IPS DF 6.9 (cell line): Measurements from ENCODE around the gene DLGAP3.

Experiments
- DNase-seq: peaks from one replicate; pipeline ENCODE4 v3.0.0-alpha.2; 2013; ENCODE audit warnings: low read depth, low spot score
- H3K27ac ChIP-seq: one replicate; pipeline ENCODE4 v1.5.1; 2013; ENCODE audit warnings: low read length, control low read depth
- H3K27me3 ChIP-seq: 2 replicates; pipeline ENCODE4 v1.6.1; 2013; ENCODE audit warnings: mild to moderate bottlenecking, low read length; ENCODE audit not compliant: control insufficient read depth, insufficient read depth
- H3K36me3 ChIP-seq: 2 replicates; pipeline ENCODE4 v1.6.1; 2013; ENCODE audit warnings: low read length; ENCODE audit not compliant: control insufficient read depth, insufficient read depth
- H3K4me1 ChIP-seq: 2 replicates; pipeline ENCODE4 v1.6.1; 2013; ENCODE audit warnings: low read length; ENCODE audit not compliant: control insufficient read depth, insufficient read depth
- H3K4me3 ChIP-seq: 2 replicates; pipeline ENCODE4 v1.5.1; 2013; ENCODE audit warnings: mild to moderate bottlenecking, low read length
- H3K9me3 ChIP-seq: 2 replicates; pipeline ENCODE4 v1.6.1; 2013; ENCODE audit warnings: low read length, inconsistent platforms; ENCODE audit not compliant: control insufficient read depth, insufficient read depth
- WGBS: extraction: QIAGEN DNeasy Blood & Tissue Kit; methylation state at CpG from one replicate; pipeline ENCODE4 v1.1.7; 2013; ENCODE audit warnings: mixed read lengths, missing lambda C conversion rate; ENCODE audit not compliant: insufficient read length, insufficient coverage; 5-methylcytosine and 5-hydroxymethylcytosine counted together

Gene DLGAP3

GRCh38 chr1:34889705-34890104, 39.7 kb downstream of the DLGAP3 start:
- WGBS = no CpG with 5 or more reads among the region's 4 CpGs
- no peaks in the 10 kb centered on the region for H3K9me3 ChIP-seq
- H3K4me3 ChIP-seq = no peak overlapping the region
- no peak overlapping the region for H3K27ac ChIP-seq
- no peaks in the 10 kb centered on the region for H3K36me3 ChIP-seq
- no peaks in the 10 kb centered on the region for H3K4me1 ChIP-seq
- H3K27me3 ChIP-seq = no peaks in the 10 kb centered on the region
- no peak for DNase-seq

GRCh38 chr1:34887593-34887992, 41.9 kb downstream of the DLGAP3 start:
- Histone ChIP-seq H3K27me3 (no peaks in the 10 kb centered on the region), H3K4me1 (no peaks in the 10 kb centered on the region), H3K9me3 (no peaks in the 10 kb centered on the region), H3K36me3 (no peaks in the 10 kb centered on the region), H3K27ac (no peak overlapping the region), H3K4me3 (no peak overlapping the region)
- WGBS = no CpG with 5 or more reads among the region's 4 CpGs
- no peak for DNase-seq

GRCh38 chr1:34885405-34886247, 43.8 kb downstream of the DLGAP3 start:
- no CpG with 5 or more reads among the region's 80 CpGs for WGBS
- peak; percentile 16 for DNase-seq

GRCh38 chr1:34884961-34885360, 44.5 kb downstream of the DLGAP3 start:
- H3K9me3 ChIP-seq = no peaks in the 10 kb centered on the region

More at GRCh38 chr1:34885405-34886247, 43.8 kb downstream of the DLGAP3 start:
- Histone ChIP-seq H3K36me3 (no peaks in the 10 kb centered on the region), H3K4me3 (peak overlapping the region; percentile 68; the same call in 1 of the 2 replicates), H3K4me1 (no peaks in the 10 kb centered on the region), H3K27ac (no peak overlapping the region), H3K9me3 (no peaks in the 10 kb centered on the region), H3K27me3 (no peaks in the 10 kb centered on the region)

GRCh38 chr1:34884536-34884935, 44.9 kb downstream of the DLGAP3 start:
- Histone ChIP-seq H3K27ac (no peak overlapping the region), H3K4me3 (no peak overlapping the region), H3K4me1 (no peaks in the 10 kb centered on the region), H3K36me3 (no peaks in the 10 kb centered on the region), H3K9me3 (no peaks in the 10 kb centered on the region), H3K27me3 (no peaks in the 10 kb centered on the region)
- DNase-seq = no peak
- no CpG with 5 or more reads among the region's 3 CpGs for WGBS

More at GRCh38 chr1:34884961-34885360, 44.5 kb downstream of the DLGAP3 start:
- no peaks in the 10 kb centered on the region for H3K27me3 ChIP-seq
- no peaks in the 10 kb centered on the region for H3K36me3 ChIP-seq
- WGBS = no CpG with 5 or more reads among the region's 19 CpGs
- no peak overlapping the region for H3K27ac ChIP-seq
- no peaks in the 10 kb centered on the region for H3K4me1 ChIP-seq
- DNase-seq = peak; percentile 33
- peak overlapping the region; percentile 68; the same call in 1 of the 2 replicates for H3K4me3 ChIP-seq

- Histone ChIP-seq H3K27ac (no peak overlapping the region), H3K27me3 (no peaks in the 10 kb centered on the region), H3K36me3 (no peaks in the 10 kb centered on the region), H3K9me3 (no peaks in the 10 kb centered on the region), H3K4me1 (no peaks in the 10 kb centered on the region), H3K4me3 (no peak overlapping the region)
- DNase-seq = no peak
- no CpG with 5 or more reads among the region's 9 CpGs for WGBS
Observed at GRCh38 chr1:34879230-34879629, 50.2 kb downstream of the DLGAP3 start.

- WGBS = no CpG with 5 or more reads among the region's 7 CpGs
- DNase-seq = no peak
- Histone ChIP-seq H3K4me1 (no peaks in the 10 kb centered on the region), H3K36me3 (no peaks in the 10 kb centered on the region), H3K27me3 (no peaks in the 10 kb centered on the region), H3K4me3 (no peak overlapping the region), H3K9me3 (no peaks in the 10 kb centered on the region), H3K27ac (no peak overlapping the region)
Observed at GRCh38 chr1:34876406-34876805, 53.0 kb downstream of the DLGAP3 start.

GRCh38 chr1:34874296-34874952, 55.0 kb downstream of the DLGAP3 start:
- H3K27me3 ChIP-seq = no peaks in the 10 kb centered on the region
- H3K36me3 ChIP-seq = no peaks in the 10 kb centered on the region
- H3K27ac ChIP-seq = no peak overlapping the region
- H3K9me3 ChIP-seq = no peaks in the 10 kb centered on the region
- WGBS = no CpG with 5 or more reads among the region's 4 CpGs
- H3K4me1 ChIP-seq = no peaks in the 10 kb centered on the region
- no peak for DNase-seq
- no peak overlapping the region for H3K4me3 ChIP-seq

- no peak overlapping the region for H3K27ac ChIP-seq
- H3K36me3 ChIP-seq = no peaks in the 10 kb centered on the region
- no peak for DNase-seq
- no peaks in the 10 kb centered on the region for H3K9me3 ChIP-seq
- no peak overlapping the region for H3K4me3 ChIP-seq
- no peaks in the 10 kb centered on the region for H3K4me1 ChIP-seq
- WGBS = no CpG with 5 or more reads among the region's 4 CpGs
- H3K27me3 ChIP-seq = no peaks in the 10 kb centered on the region
Observed at GRCh38 chr1:34872133-34872503, 57.3 kb downstream of the DLGAP3 start.

GRCh38 chr1:34871443-34872132, 57.9 kb downstream of the DLGAP3 start:
- WGBS = no CpG with 5 or more reads among the region's 17 CpGs
- Histone ChIP-seq H3K27me3 (no peaks in the 10 kb centered on the region), H3K4me1 (no peaks in the 10 kb centered on the region), H3K27ac (no peak overlapping the region), H3K4me3 (no peak overlapping the region), H3K36me3 (no peaks in the 10 kb centered on the region), H3K9me3 (no peaks in the 10 kb centered on the region)
- no peak for DNase-seq
